ENCODE results near the gene BLCAP.
"Not testable (repeated sequence)": the region's sequence is repeated elsewhere in the genome, so short reads cannot be mapped to it uniquely, and the experiment has no call there.

Gene BLCAP

DNA sequence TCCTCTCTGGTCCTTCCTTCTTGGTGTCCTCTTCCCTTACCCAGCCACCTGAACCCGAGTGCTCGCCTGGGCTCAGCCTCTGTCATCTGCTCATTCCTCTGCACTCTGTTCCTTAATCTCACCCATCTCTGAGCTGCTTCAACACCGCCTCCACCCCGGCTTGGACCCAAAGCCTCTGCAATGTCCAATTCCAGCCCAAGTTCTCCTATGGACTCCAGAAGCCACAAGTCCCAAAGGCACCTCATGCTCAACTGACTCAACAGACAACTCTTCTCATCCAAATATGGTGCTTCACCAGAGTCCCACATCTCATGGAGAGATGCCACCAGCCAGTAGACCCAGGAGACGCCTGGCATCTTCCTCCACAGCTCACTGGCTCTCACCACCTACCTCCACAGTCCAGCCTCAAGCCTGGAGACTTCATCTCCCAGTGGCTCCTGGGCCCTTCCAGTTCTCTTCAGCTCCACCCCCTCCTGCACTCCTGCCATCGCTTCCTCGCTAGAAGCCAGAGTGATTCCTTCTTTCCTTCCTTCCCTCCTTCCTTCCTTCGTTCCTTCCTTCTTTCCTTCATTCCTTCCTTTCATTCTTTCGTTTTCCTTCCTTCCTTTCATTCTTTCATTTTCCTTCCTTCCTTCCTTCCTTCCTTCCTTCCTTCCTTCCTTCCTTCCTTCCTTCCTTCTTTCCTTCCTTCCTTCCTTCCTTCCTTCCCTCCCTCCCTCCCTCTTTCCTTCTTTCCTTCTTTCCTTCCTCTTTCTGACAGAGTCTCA lies 47.6 kb downstream of the BLCAP start:
- DNase-seq, result no peak

DNA sequence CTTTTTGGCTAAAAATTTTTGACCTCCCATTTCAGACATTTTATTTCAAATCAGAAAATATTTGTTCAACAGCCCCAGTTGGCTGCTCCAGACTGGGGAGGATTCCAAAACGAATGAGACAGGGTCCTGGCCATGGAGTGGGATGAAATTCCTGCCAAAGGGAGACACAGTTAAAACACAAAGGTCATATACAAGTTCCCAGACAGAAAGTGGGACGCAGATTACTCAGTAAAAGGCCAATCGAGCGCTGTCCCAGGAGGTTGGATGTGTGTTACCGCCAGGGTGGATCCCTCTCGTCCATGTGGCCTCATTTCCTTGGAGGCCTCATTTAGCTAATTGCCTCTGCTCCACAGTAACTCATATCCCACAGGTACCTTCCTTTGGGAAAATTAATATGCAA lies 48.4 kb downstream of the BLCAP start:
- DNase-seq, result no peak

DNA sequence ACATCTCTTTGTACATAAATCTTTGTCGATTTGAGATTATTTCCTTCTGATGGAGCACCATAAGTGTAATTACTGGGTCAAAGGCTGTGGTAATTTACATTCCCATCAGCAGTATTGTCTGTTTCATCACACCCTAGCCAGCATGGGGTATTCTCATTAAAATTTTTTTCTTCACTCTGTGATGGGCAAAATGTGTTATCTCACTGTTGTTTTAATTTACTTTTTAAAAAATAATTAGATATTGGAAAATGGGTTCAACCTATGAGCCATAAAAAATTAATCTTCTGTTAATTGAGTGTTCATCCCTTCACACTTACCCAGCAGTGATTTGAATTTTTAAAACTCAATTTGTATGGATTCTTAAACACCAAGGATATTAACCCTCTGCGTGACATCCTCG lies 50.6 kb downstream of the BLCAP start:
- DNase-seq, result no peak

DNA sequence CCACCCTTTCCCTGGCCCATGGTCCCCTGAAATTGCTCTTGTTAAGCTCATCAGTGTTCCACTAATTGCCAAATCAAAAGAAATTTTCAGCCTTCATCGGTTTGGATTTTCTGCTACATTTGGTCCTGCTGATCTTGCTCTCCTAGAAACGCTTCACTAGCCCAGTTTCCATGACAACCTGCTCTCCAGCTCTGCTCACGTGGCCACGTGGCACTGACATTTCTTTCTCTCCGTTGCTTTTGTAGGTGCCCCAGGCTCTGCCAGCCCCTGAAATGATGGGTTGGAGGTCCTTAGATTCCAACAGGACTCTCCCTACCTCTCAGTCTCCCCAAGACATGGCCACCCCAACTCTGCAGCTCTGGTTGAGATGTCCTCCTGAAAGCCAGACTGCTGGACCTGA lies 52.4 kb downstream of the BLCAP start:
- no peak for DNase-seq

DNA sequence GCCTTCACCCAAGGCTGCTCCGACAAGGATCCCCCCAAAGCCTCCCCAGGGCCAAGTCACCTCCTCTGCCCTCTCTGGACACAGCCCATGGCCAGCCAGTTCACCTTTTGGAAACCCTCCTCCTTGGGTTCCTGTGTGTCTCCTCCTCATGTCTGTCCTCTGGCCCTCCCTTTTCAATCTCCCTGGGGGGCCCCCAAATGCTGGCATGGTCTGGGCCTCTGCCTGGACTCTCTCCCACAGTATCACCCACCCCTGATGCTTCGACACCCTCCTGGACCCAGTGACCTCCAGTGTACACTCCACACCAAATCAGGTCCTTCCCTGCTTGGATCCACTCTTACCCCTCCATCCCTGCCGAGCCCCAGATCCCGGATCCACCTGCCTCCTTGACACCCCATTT lies 53.3 kb downstream of the BLCAP start:
- DNase-seq, result no peak

DNA sequence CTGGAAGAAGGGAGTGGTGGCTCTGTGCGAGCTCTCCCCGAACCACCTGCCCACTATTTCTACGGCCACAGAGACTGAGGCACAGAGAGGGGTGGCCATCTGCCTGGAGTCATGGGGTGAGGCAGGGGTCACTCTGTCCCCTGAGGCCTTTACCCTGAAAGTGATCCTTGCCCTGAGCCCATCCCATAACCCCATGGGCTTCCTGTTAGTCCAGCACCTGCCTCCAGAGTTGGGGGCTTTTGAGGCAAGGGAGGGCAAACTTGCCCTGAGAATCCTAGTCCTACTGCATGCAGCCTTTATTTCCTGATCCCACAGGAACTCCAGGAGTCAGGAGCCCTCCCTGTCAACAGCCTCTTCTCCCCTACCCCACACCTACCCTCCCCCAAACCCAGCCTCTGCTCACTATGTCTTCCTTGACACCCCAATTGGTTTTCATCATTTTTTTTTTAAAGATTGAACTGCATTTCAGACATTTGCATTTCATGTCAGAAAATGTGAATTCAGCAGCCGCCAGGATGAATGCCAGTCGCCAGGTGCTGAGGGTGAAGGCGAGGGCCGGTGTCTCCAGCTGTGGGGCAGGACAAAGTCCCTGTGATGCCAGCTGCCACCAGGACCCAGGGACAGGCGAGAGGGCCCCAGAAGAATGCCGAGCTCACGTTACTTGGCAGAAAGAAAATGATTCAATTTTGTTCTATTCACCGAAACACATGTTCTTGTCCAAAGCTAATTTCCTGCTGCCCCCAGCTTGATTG lies 54.3 kb downstream of the BLCAP start:
- no peak for DNase-seq

DNA sequence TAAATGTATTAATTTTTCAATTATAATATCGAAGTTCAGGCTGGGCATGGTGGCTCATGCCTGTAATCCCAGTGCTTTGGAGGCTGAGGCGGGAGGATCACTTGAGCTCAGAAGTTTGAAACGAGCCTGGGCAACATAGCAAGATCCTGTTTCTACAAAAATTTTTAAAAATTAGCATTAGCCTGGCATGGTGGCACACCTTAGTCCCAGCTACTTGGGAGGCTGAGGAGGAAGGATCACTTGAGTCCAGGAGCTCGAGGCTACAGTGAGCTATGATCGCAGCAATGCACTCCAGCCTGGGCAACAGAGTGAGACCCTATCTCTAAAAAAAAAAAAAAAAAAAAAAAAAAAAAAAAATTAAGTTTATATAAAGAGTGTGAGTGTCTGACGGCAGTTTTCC lies 55.2 kb downstream of the BLCAP start:
- DNase-seq, result not testable (repeated sequence)

DNA sequence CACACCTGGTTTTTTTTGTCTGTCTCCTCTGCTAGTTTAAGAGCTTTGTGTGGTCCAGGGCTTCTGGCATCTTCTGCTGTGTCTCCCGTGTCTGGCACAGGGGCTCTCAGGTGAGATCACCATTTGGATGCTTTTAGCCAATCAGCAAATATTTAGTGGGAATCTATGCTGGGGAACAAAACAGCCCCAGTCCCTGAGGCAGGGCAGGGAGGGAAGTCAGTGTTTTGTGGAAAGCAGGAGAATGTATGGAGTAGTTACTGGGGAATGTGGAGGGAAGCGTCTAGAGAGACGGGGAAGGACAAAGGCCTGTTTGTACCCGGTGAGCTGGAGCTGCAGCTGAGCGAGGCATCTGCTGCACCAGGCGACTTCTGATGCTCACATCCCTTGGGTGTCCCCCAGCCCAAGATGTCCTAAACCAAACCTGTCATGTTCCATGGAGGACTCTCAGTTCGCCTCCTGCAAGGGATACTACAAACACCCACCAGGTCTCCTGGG lies 55.9 kb downstream of the BLCAP start:
- DNase-seq, result no peak

DNA sequence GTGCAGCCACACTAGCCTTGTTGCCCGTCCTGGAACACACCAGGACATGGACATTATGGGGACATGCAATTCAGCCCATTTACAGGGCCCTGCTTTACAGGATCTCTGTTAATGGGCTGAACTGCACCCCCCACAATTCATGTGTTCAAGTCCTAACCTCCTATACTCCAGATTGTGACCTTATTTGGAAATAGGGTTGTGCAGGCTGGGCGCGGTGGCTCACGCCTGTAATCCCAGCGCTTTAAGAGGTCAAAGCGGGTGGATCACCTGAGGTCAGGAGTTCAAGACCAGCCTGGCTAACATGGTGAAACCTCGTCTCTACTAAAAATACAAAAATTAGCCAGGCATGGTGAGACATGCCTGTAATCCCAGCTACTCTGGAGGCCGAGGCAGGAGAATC lies 57.5 kb downstream of the BLCAP start:
- not testable (repeated sequence) for DNase-seq

DNA sequence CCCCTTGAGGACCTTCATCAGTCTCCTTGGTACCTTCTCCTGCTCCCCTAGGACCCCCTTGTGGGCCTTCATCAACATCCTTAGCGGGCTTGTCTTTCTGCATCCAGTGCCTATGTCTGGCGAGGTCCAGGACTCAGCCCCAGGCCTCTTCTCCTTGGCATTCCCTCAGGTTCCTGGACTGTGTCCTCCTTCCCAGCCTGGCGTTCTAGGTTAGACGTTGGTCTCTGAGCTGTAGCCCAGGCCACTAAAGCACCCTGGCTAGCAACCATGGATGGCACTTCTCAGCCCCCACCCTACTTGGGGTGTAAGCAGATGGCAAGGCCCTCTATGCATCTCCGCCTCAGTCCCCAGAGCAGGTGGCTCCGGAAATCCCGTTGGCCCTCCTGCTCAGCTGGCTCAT lies 58.1 kb downstream of the BLCAP start:
- DNase-seq, result no peak

DNA sequence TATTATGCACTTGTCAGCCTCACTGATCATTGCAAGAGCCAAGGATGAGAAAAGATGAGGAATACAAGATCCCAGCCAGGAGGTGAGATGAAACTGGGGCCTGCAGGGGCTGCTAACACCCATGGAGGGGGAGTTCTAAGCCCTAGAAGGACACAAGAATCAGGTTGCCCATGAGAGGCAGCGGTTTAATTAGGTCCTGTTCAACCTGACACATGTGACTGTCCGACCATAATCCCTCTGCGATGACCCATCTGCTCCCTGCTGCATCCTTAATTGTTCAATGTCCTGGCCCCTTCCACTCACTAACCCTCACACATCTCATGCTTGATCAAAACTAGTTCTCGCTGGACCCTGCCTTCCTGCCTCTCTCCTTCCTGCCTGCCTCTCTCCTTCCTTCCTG lies 58.8 kb downstream of the BLCAP start:
- DNase-seq, result no peak

Measured in inflammatory macrophage (primary cell).